ENCODE data around the gene TMEM9B. TPM values are rescaled to one million over a fixed set of nuclear protein-coding genes. Genes with fewer than 3 reads are reported as not detected.
A peak's percentile ranks its signal among the peaks of the same experiment; 100 is the strongest.

TMEM9B gene
- total and polyA plus RNA-seq, 9 of the 15 experiments (the other 6 are each of a cell fraction or from before 2014, with no cell fraction given): 7.7 to 20.0 (median 14.0) TPM

GRCh38 chr11:9003573-9004182 lies 39.4 kb upstream of the TMEM9B start, which contains the start of gene NRIP3 (continued):
- TF ChIP-seq FOXP1 (CRISPR knock-in tag; IDR thresholded peaks at IDR 0.05): no peak
- no peak for TF ChIP-seq ZNF143 (CRISPR knock-in tag; IDR thresholded peaks at IDR 0.05)
- peak; percentile 88 for TF ChIP-seq ZFX (CRISPR knock-in tag; IDR thresholded peaks at IDR 0.05)
- TF ChIP-seq GTF2A2 (tag; IDR thresholded peaks at IDR 0.05): peak; percentile 97
- TF ChIP-seq CTCF (IDR thresholded peaks at IDR 0.05 in 2 of 3, conservative IDR thresholded peaks at IDR 0.05 in 1 of 3; ENCODE audit: insufficient read depth in 2 of 3, low read depth in 1 of 3, low read length in 3 of 3): 0 out of 6 replicates have a peak, but pooled peaks of 1 of the 3 experiments have one; percentile 9
- TF ChIP-seq BACH1 (tag; IDR thresholded peaks at IDR 0.05): no peak
- no peak for TF ChIP-seq ZC3H11A (IDR thresholded peaks at IDR 0.05; ENCODE audit: low read depth, low read length)
- no peak for TF ChIP-seq MEF2A (IDR thresholded peaks at IDR 0.05; ENCODE audit: control insufficient read depth, low read depth, low read length)
- TF ChIP-seq HNRNPH1 (optimal IDR thresholded peaks at IDR 0.05; ENCODE audit: low read depth, low read length): no peak
- no peak for TF ChIP-seq PATZ1 (CRISPR knock-in tag; IDR thresholded peaks at IDR 0.05; ENCODE audit: borderline replicate concordance)
- no peak for TF ChIP-seq CREB5 (CRISPR knock-in tag; IDR thresholded peaks at IDR 0.05)
- peak; percentile 65; the same call in 1 of the 2 replicates for TF ChIP-seq MAX (CRISPR knock-in tag; IDR thresholded peaks at IDR 0.05)
- no peak for TF ChIP-seq ZNF717 (CRISPR knock-in tag; IDR thresholded peaks at IDR 0.05)
- no peak for TF ChIP-seq NUFIP1 (IDR thresholded peaks at IDR 0.05; ENCODE audit: partially characterized antibody)
- TF ChIP-seq IRF1 (CRISPR knock-in tag; IDR thresholded peaks at IDR 0.05; ENCODE audit: borderline replicate concordance): no peak

Measured in K562 (cell line).